ENCODE results near the gene TBC1D2.

DNA sequence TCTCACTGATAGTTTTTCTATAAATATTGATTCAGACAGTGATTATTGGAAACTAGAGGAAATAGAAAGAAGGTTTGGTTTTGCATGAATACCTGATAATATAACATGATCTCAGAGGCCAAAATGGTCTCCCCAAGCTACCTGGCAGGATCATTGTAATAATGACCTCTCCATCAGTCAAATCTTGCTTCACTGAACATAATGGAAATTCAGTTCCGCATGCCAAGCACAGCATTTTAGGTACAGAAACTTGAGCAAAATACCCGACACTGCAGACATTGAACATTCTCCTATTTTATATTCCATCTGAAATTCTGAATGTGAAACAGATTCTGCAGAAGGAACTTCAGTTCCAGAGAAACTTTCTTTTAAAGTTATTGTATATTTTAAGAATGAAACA is 9.1 kb upstream of the TBC1D2 start:
- no peak for TF ChIP-seq POLR2A (IDR thresholded peaks at IDR 0.05)
- TF ChIP-seq, protein P1, sequence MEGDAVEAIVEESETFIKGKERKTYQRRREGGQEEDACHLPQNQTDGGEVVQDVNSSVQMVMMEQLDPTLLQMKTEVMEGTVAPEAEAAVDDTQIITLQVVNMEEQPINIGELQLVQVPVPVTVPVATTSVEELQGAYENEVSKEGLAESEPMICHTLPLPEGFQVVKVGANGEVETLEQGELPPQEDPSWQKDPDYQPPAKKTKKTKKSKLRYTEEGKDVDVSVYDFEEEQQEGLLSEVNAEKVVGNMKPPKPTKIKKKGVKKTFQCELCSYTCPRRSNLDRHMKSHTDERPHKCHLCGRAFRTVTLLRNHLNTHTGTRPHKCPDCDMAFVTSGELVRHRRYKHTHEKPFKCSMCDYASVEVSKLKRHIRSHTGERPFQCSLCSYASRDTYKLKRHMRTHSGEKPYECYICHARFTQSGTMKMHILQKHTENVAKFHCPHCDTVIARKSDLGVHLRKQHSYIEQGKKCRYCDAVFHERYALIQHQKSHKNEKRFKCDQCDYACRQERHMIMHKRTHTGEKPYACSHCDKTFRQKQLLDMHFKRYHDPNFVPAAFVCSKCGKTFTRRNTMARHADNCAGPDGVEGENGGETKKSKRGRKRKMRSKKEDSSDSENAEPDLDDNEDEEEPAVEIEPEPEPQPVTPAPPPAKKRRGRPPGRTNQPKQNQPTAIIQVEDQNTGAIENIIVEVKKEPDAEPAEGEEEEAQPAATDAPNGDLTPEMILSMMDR (IDR thresholded peaks at IDR 0.05) = no peak
- no peak for TF ChIP-seq EP300 (IDR thresholded peaks at IDR 0.05)
